RCC 7860 (cell line): ENCODE results near the gene FOXO3.
A peak's percentile ranks its signal among the peaks of the same experiment; 100 is the strongest.

Source experiments
- DNase-seq: peaks from one replicate; pipeline ENCODE4 v3.0.0-alpha.2; 2015; ENCODE audit warnings: low spot score
- FAIRE-seq: peaks from 2 replicates; lab custom pipeline; 2012; peaks lifted over from hg19 to GRCh38; lab: Jason Lieb, UNC

FOXO3 gene

GRCh38 chr6:108727966-108728730, 167.4 kb downstream of the FOXO3 start:
- FAIRE-seq (no peak), DNase-seq (no peak)

DNA sequence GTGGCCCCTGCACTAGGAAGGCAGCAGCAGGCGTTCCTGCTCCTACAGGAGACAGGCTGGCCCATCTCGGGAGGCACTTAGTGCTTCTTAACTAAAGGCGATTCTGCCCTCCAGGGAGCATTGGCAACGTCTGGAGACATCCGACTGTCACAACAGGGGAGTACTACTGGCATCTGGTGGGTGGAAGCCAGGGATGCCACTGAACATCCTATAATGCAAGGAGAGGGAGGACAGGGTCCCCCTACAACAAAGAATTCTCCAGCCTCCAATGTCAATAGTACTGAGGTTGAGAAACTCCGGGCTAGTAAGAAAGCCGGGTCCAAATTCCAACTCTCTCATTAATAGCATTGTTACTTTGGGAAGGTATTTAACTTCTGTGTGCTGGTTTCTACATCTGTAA, 168.1 kb downstream of the FOXO3 start:
- DNase-seq: no peak
- no peak for FAIRE-seq

DNA sequence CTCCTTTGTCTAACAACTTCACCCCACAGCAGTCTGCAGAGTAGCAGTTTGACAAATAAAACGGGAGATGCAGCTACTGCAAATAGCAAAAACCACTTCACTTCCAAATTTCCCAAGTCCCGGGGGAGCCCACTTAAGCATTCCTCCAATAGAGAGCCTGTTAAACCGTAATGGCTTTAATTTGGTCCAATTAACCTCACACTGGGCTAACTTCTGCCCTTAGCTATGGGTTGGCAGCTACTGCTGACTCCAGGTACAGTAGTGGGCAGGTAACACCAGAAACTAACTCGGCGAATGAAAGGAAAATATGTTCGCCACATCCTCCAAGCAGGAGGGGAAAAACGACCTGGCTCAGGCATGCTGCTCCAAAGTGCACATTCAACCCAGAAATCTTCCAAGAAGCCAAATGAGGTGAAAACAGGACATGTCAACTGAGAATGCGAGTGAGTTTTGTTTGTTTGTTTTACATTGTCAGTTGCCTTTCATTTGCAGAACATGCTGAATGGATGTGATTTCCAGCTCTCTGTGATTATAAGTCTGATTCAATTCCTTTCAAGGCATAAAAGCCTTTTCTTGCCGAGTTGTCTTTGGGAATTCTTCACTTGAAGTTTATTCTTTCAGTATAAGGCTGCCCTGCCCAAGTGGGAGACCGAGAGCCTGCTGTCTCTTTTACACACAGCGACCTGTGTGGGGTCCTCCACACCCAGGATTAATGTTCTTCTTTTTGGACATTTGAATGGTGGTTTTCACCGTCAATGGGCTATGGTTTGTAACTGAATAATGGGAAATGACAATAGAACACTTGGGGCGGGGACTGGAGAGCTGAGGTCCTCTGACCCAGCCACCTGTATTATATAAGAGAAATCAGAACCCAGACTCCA, 170.2 kb downstream of the FOXO3 start:
- FAIRE-seq: no peak
- DNase-seq: no peak

GRCh38 chr6:108732091-108732870, 171.6 kb downstream of the FOXO3 start:
- peak; percentile 56 for DNase-seq
- no peak for FAIRE-seq

- DNase-seq: no peak
- no peak for FAIRE-seq
Observed at GRCh38 chr6:108733051-108733450, 172.3 kb downstream of the FOXO3 start.

DNA sequence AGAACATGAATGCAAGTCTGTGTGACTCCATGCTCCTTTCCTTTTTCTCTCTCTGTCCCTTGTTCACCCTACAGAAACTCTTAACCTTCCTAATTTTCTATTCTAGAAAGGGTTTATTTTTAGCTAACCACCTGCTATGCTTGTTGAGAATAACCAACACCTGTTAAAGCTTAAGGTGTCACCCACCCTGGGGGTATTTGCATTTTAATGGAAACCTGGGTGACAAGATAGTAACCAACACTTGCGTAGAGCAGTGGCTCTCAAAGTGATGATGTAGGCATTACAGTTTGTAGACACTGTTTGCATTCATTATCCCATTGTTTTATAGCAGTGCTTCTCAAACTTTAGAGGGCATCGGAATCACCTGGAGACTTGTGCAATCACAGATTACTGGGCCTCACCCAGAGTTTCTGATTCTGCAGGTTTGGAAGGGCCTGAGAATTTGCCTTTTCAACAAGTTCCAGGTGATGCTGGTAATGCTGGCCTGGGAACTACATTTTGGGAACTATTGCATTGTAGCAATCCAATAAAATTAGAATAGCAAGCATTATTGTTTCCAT, 173.1 kb downstream of the FOXO3 start:
- FAIRE-seq: no peak
- no peak for DNase-seq
